KBM-7 (cell line): ENCODE data around the gene ANKRD65.
A peak's percentile ranks its signal among the peaks of the same experiment; 100 is the strongest.
"Not testable (repeated sequence)": the region's sequence is repeated elsewhere in the genome, so short reads cannot be mapped to it uniquely, and the experiment has no call there.

ENCODE experiments used
- DNase-seq: peaks from one replicate; pipeline ENCODE4 v3.0.0-alpha.2; 2015
- in situ Hi-C: fragments of 300-500 bp; cut with MboI; formaldehyde crosslinking; loops from 2 replicates; pipeline ENCODE4 v1.14.3; 2020; ENCODE audit warnings: low sequenced_read_pairs, low pct_unique_long_range_greater_than_20kb, mixed read lengths

ANKRD65 gene

GRCh38 chr1:1377540-1378205 lies 43.4 kb downstream of the ANKRD65 start:
- in situ Hi-C loops, result no loop called here
- DNase-seq, result no peak

DNA sequence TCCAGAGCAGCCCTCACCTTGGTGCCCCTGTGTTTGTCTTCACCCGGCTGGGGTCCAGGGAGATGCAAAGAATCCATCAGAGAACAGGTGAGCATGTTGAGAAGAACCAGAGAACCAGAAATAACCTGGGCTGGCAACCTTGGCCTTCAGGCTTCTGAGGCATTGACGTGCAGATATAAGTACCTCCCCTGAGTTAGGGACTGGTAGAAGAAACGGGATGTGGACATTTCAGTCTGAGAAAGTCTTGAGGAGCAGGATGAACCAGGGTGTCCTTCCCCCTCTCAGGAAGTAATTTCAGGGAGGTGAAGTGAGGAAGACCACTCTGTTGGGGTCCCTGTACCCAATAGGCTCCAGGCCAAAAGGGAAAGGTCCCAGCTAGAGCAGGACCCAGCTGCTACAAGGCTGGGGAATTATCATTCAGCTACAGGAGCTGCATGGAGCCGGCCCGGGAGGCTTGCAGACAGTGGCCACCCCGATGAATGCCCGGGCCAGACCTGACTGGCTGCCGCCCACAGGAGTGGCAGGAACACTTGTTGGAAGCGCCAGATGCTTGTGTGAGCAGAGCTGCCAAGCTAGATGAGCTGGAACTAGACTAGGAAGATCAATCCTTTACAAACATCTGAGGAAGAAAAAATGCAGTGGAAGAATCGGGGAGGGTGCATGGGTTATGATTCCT lies 44.4 kb downstream of the ANKRD65 start:
- in situ Hi-C loops, result no loop called here
- DNase-seq, result no peak

DNA sequence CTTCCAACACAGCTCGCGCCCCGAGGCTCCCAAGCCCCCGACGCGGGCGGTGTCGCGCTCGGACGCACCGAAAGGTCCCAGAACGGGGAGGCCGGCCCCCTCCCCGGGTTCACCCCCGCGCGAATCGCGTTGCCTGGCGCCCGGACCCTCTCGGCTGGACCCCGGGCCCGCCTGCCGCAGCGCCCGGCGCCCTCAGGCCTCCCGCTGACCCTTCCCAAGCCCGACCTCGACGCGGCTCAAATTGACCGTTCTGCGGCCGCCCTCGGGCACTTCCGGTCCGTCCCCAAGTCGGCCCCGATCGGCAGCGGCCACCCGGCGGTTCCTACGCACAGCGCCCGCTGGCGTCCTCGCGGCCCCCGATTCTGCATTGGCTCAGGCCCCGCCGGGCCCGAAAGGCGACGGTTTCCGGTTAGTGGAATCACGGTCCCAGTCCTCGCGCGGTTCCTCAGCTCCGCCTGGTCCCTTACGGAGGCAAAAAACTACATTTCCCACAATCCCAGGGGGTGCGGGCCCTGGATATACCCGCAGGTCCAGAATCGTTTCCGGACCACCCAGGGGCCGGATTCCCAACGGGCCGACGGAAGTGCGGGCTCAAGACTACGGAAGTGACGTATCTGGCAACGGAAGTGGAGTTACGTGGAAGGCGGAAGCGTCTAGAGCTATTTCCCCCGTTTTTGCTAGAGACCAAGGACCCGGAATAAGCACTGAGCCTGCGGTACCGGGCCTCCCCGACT lies 46.0 kb downstream of the ANKRD65 start, which contains the start of gene AURKAIP1:
AURKAIP1 (minus strand) TSS at position 279 of the 734 bp plus-strand sequence. CDS start 451 bp downstream, outside the sequence.
- DNase-seq, result peak; percentile 100
- in situ Hi-C loops, result no loop called here

DNA sequence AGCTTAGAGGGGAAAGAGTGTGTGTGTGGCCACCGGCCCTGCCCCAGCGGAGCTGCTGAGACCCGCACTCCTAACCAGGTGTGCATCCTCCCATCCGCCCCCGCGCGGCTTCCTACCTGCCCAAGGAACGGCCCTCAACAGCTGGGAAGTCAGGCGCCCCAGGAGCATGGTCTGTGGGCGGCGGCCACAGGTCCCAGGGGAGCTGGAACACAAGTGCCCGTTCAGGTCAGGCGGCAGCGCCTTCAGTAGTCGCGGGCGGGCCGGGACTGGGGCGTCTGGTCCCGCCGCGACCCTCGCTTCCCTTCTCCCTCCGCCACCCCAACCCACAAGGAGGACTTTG lies 46.5 kb downstream of the ANKRD65 start:
- in situ Hi-C loops, result no loop called here

DNA sequence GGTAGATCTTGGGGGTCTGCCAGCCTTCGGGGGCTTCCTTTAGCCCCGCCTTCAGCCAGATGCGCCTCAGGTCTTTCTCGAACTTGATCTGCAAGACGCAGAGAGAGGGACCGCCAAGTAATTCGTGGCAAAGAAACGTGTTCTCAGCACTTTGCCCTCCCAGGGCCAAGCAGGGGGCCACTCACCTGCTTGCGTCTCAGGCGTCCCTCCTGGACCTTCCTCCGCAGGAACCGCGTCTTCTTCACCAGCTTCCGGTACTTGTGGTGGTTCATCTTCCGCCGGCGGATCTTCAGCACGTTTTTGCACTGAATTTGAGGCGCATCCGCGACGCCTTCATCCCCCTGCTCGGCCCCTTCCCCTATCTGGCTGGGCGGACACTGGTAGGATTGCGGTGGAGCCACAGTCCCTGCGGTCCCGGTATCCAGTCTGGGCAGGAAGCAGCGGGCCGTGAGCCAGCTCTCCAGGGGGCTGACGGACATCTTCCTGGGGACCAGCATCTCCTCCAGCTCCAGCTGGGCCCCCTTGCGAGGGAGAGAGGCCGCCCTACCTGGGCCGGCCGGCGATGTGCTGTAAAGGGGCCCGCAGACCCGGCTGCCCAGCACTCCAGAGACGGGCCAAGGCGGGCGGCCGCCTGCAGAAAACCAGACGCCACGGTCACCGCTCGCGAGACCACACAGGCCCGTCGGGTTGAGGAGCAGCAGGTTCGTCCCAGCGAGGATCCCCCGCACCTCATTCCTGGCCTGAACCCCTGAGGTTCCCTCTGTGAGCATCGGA lies 47.1 kb downstream of the ANKRD65 start:
- no peak for DNase-seq
- in situ Hi-C loops, result no loop called here

More for the DNA sequence above, 46.5 kb downstream of the ANKRD65 start:
- DNase-seq, result no peak

DNA sequence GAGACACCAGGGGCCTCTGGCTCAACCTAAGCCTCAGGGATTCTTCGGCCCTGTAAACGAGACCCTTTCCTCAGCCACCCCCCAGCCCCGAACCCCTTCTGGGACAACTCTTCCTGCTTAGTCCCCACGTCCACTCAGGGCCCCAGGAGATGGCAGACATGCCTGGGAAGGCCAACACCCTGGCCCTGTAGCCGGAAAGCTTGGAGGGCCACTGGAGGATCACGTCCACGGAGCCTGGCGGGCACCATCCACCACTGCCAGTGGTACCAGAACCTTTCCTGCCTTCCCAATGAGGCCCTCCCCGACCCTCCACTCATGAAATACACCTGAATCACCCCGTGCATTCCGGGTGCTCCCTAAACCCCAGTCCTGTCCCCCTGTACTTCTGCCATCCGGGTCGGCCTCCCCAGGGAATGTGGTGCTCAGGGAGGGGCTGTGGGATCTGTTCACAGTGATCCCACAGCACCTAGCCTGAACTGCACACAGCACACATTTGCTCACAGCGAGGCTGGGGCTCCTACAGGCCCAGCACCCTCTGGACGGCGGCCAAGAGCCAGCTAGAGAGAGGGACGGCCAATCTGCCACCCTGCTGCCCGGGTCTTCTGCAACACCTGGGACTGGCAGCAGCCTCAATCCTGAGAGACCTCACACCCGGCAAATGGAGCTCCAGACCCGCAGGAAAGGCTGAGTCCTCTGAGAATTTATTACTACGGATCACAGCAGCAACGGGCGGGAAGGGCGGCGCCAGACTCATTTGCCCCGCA lies 47.8 kb downstream of the ANKRD65 start:
- no peak for DNase-seq
- in situ Hi-C loops, result no loop called here

DNA sequence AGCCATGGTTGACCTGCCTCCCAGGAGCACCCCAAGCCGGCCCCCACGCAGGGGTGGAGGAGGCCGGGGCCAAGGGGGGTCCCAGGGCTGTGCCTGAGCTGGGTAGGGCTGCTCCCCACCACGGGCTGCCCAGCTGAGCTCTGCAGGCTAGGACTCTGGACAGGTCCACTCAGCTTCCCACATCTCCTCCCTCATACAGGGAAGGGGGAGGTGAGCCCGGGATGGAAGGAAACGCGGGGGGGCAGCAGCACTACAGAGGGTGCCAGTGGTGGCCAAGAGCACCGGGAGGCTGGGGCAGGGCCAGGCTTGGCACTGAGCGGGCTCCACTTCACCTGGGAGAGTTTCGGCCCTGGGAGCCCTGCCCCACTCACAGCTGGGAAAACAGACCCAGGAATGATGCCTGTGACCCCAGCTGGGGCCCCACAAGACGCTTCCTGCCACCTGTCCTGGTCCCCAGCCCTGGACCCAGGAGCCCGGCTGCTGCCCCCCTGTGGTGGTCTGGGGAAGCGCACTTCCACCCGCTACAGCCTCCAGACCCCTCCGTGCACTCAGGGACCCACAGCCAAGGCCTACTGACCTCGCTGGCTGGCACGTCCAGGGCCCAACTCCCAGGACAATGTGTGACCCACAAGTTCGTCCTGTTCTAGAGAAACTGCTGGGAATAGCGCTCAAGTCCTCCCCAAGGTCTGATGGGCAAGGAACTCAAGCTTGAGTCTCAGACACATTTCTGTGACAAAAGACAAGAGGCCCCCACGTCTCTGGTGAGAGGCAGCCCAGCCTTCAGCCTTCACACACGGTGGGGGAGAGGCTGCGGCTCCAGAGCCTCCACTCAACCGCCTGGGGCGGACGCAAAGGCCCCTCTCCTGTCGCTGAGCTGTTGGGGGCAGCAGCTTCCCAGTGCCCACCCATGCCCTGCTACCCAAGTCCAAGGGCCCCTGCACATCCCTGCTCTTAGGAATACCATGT lies 49.0 kb downstream of the ANKRD65 start:
- in situ Hi-C loops, result no loop called here
- DNase-seq, result peak; percentile 79

DNA sequence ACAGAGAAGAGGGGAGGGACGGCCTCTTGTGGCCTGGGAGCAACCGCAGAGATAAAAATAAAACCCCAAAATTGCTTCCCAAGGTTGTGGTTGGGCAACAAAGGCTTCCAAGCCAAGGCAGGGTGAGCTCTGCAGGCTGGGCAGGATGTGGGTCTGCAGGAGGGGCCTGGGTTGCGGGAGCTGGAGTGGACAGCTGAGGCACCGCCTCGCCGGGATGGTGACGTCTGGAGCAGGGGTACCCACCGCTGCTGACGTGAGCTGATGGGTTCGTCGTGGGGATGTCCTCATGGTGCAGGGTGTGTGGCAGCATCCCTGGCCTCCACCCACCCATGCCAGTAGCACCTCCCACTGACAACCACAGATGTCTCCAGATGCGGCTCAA lies 49.7 kb downstream of the ANKRD65 start:
- in situ Hi-C loops, result no loop called here
- DNase-seq, result peak; percentile 77

DNA sequence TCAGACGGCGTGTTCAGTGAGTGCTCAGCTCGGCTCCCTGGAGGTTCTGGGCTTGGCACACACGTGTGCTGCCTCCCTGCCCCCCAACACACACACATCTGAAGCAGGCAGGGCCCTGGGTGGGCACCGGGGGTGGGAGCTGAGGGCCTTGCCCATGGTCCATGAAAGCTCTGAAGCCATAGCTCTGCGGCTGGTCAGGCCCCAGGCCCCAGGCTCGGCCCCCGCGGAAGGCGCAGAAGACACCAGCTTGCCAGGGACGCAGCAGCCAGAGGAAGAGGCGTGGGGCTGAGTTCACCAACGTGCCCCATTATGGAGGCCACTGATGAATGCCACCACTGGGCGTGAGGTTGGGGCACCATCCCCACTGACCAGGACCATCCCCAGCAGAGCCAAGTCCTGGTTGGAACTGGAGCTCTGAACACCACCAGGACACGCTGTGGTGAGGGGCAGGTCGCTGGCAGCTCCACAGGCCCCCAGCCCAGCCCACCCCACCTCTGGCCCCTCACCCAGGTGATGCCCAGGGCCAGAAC lies 50.2 kb downstream of the ANKRD65 start:
- in situ Hi-C loops, result no loop called here

DNA sequence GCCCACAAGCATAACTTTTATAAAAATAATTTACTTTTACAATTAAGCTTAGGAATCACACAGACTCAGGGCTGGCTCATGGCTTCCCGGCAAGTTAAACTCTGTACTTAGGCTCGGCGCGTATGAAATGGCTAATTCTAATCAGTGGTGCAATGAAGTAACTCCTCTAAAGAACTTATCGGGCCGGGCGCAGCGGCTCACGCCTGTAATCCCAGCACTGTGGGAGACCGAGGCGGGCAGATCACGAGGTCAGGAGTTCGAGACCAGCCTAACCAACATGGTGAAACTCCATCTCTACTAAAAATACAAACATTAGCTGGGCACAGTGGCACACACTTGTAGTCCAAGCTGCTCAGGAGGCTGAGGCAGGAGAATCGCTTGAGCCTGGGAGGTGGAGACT lies 51.0 kb downstream of the ANKRD65 start:
- in situ Hi-C loops, DNase-seq: not testable (repeated sequence)

More for the DNA sequence above, 50.2 kb downstream of the ANKRD65 start:
- no peak for DNase-seq
